Measurements from ENCODE around the gene KRTAP1-3.
"Not testable (repeated sequence)": the region's sequence is repeated elsewhere in the genome, so short reads cannot be mapped to it uniquely, and the experiment has no call there.

The KRTAP1-3 gene

GRCh38 chr17:41058741-41059140, 24.1 kb upstream of the KRTAP1-3 start:
- no peak for TF ChIP-seq CTCF (IDR thresholded peaks at IDR 0.05; ENCODE audit: extremely low read depth, insufficient read depth, missing control alignments)
- in situ Hi-C loops (cut with MboI; ENCODE audit: low pct_unique_long_range_greater_than_20kb, low sequenced_read_pairs, unreplicated experiment), result no loop called here
- DNase-seq (ENCODE audit: low spot score), result no peak

DNA sequence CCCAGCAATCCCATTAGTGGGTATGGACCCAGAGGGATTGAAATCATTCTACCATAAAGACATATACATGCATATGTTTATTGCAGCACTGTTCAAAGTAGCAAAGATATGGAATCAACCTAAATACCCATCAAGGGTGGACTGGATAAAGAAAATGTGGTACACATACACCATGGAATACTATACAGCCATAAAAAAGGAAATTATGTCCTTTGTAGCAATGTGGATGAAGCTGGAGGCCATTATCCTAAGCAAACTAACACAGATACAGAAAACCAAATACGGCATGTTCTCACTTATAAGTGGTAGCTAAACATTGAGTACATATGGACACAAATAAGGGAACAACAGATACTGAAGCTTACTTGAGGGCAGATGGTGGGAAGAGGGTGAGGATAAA, 22.9 kb upstream of the KRTAP1-3 start:
- DNase-seq (ENCODE audit: low spot score), result no peak
- no peak for TF ChIP-seq CTCF (IDR thresholded peaks at IDR 0.05; ENCODE audit: extremely low read depth, insufficient read depth, missing control alignments)
- in situ Hi-C loops (cut with MboI; ENCODE audit: low pct_unique_long_range_greater_than_20kb, low sequenced_read_pairs, unreplicated experiment), result no loop called here

DNA sequence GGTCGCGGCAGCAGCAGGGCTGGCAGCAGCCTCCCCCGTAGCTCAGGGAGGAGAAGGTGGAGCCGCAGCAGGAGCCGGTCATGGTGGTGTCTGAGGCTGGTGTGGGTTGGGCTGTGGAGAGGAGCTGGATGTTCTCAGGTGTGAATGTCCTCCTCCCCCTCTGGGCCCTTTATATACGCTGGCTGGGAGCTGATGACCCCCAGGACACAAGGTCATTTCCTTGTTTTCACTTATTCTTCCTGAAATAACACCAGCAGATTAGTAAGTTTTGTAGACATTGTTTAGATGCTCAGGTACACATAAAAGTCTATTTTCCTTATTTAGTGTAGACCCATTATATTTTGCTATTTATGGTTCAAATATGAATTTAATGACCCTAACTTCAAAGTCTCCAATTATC, 20.5 kb upstream of the KRTAP1-3 start, which contains the start of gene KRTAP2-2:
Gene KRTAP2-2 (minus strand): TSS at position 101 of the 400 bp plus-strand sequence. CDS start 19 bp downstream, at position 82.
- DNase-seq (ENCODE audit: low spot score); in situ Hi-C loops (cut with MboI; ENCODE audit: low pct_unique_long_range_greater_than_20kb, low sequenced_read_pairs, unreplicated experiment): not testable (repeated sequence)

DNA sequence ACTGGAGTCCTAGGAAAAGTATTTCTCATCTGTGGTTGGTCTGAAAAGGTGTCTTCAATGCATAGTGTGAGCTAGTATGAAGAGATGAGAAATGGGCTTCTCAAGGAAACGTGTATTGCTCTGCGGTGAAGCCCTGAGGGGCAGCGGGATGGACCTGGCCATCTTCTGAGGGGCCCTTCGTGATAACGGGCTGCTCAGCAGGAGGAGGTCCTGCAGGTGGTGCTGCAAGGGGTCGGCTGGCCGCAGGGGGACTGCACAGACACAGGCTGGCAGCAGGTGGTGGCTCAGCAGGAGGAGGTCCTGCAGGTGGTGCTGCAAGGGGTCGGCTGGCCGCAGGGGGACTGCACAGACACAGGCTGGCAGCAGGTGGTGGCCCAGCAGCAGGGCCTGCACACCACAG, 19.9 kb upstream of the KRTAP1-3 start:
- in situ Hi-C loops (cut with MboI; ENCODE audit: low pct_unique_long_range_greater_than_20kb, low sequenced_read_pairs, unreplicated experiment); DNase-seq (ENCODE audit: low spot score): not testable (repeated sequence)

DNA sequence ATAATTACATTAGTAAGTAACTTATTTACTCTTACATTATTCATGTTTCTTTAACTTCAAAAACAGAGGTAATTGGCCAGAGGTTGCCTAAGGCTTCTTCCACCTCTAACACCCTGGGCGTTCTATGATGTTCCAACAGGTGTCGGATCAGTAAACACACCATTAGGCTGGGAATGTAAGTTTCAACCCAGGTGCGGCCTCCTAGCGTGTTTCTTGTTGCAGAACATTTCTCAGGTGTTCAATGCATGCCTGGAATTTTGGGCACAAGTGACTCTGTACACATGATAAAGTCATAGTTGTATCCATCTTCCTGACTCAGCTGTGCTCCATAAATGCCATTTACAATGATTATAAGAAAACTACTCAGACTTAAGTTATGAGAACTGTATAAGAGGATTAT, 19.4 kb upstream of the KRTAP1-3 start:
- in situ Hi-C loops (cut with MboI; ENCODE audit: low pct_unique_long_range_greater_than_20kb, low sequenced_read_pairs, unreplicated experiment), result no loop called here
- no peak for TF ChIP-seq CTCF (IDR thresholded peaks at IDR 0.05; ENCODE audit: extremely low read depth, insufficient read depth, missing control alignments)
- DNase-seq (ENCODE audit: low spot score), result no peak

DNA sequence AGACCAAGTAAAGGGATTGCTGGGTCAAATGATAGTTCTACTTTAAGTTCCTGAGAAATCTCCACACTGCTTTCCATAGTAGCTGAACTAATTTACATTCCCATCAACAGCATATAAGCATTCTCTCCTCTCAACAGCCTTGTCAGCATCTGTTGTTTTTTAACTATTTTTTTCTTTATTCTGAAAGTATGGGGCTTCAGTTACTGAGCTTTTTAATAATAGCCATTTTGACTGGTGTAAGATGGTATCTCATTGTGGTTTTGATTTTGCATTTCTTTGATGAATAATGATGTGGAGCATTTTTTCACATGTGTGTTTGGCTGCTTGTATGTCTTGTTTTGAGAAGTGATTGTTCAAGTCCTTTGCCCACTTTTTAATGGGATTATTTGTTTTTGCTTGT, 17.9 kb upstream of the KRTAP1-3 start:
- no peak for TF ChIP-seq CTCF (IDR thresholded peaks at IDR 0.05; ENCODE audit: extremely low read depth, insufficient read depth, missing control alignments)
- DNase-seq (ENCODE audit: low spot score), result no peak
- in situ Hi-C loops (cut with MboI; ENCODE audit: low pct_unique_long_range_greater_than_20kb, low sequenced_read_pairs, unreplicated experiment), result no loop called here

GRCh38 chr17:41049110-41049509, 14.4 kb upstream of the KRTAP1-3 start:
- in situ Hi-C loops (cut with MboI; ENCODE audit: low pct_unique_long_range_greater_than_20kb, low sequenced_read_pairs, unreplicated experiment), result no loop called here
- TF ChIP-seq CTCF (IDR thresholded peaks at IDR 0.05; ENCODE audit: extremely low read depth, insufficient read depth, missing control alignments), result no peak
- DNase-seq (ENCODE audit: low spot score), result no peak

DNA sequence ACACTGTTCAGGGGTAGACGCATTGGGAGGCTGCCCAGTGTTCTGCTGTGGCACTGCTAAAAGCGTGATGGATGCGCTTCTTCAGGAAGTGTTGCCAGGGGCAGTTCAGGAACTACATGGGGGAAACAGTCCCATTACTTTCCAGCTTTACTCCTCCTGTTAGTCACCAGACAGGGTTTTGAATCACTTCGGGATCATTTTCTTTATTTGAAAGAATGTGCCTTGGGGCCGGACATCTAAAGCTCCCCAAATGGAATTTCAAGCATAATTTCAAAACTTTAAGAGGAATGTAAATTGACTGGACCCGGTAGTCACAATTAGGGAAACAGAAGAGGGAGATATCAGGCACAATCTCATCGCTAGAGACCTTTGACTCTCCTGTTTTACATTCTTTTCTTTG, 13.8 kb upstream of the KRTAP1-3 start:
- DNase-seq (ENCODE audit: low spot score), result no peak
- TF ChIP-seq CTCF (IDR thresholded peaks at IDR 0.05; ENCODE audit: extremely low read depth, insufficient read depth, missing control alignments), result no peak
- in situ Hi-C loops (cut with MboI; ENCODE audit: low pct_unique_long_range_greater_than_20kb, low sequenced_read_pairs, unreplicated experiment), result no loop called here

DNA sequence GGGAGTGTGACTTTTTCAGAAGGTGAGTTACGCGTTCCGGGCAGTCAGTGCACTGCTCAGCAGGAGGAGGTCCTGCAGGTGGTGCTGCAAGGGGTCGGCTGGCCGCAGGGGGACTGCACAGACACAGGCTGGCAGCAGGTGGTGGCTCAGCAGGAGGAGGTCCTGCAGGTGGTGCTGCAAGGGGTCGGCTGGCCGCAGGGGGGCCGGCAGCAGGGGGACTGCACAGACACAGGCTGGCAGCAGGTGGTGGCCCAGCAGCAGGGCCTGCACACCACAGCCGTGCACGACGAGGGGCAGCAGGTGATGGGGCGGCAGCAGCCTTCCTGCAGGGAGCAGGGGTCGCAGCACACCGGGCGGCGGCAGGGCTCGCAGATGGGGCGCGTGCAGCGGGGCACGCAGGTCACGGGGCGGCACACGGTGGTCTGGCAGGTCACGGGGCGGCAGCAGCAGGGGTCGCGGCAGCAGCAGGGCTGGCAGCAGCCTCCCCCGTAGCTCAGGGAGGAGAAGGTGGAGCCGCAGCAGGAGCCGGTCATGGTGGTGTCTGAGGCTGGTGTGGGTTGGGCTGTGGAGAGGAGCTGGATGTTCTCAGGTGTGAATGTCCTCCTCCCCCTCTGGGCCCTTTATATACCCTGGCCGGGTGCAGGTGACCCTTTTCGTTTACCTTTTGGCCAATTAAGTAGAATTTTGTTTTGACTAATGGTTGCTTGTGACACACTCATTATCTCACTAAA, 12.2 kb upstream of the KRTAP1-3 start, which contains the start of gene KRTAP2-1:
Gene KRTAP2-1 (minus strand): TSS at position 582 of the 731 bp plus-strand sequence. CDS start 49 bp downstream, at position 533.
- in situ Hi-C loops (cut with MboI; ENCODE audit: low pct_unique_long_range_greater_than_20kb, low sequenced_read_pairs, unreplicated experiment); DNase-seq (ENCODE audit: low spot score): not testable (repeated sequence)

Measured in GM13977 (cell line).